CD4-positive, alpha-beta memory T cell (primary cell): Measurements from ENCODE around the gene USP47. TPM values are rescaled to one million over a fixed set of nuclear protein-coding genes. Genes with fewer than 3 reads are reported as not detected.
A peak's percentile ranks its signal among the peaks of the same experiment; 100 is the strongest.

Experiments used
- CTCF ChIA-PET: fragments of 350-600 bp; sonication (Branson Sonifier 250); formaldehyde crosslinking; loops from one replicate; lab custom pipeline; 2021; ENCODE audit warnings: inconsistent platforms; ENCODE audit not compliant: partially characterized antibody; lab: Charles Lee
- POLR2A ChIA-PET: fragments of 350-600 bp; sonication (Branson Sonifier 250); formaldehyde crosslinking; loops from one replicate; lab custom pipeline; 2021; ENCODE audit not compliant: partially characterized antibody; lab: Charles Lee
- DNase-seq, 5 donors: peaks; one replicate each; pipeline versions ENCODE4 v3.0.0 to v3.0.0-alpha.2; 2020 to 2022; ENCODE audit warnings: mixed read lengths in 1 of 5
- H3K27ac ChIP-seq: one replicate; pipeline ENCODE4 v1.7.0; 2013; ENCODE audit warnings: low read depth, low read length
- H3K27me3 ChIP-seq: 2 replicates; pipeline ENCODE4 v1.7.0; 2013; ENCODE audit warnings: mild to moderate bottlenecking, low read length, moderate library complexity; ENCODE audit not compliant: insufficient read depth
- H3K36me3 ChIP-seq: 2 replicates; pipeline ENCODE4 v1.7.0; 2013; ENCODE audit warnings: mild to moderate bottlenecking, low read length, moderate library complexity; ENCODE audit not compliant: insufficient read depth
- H3K4me1 ChIP-seq: 2 replicates; pipeline ENCODE4 v1.7.0; 2013; ENCODE audit warnings: mild to moderate bottlenecking, low read length, moderate library complexity; ENCODE audit not compliant: insufficient read depth
- H3K4me3 ChIP-seq, 2 donors: one replicate each; pipeline ENCODE4 v1.7.0; 2013; ENCODE audit warnings: low read length in 2 of 2, mild to moderate bottlenecking in 1 of 2
- H3K9me3 ChIP-seq, 2 donors: one replicate each; pipeline ENCODE4 v1.7.0; 2013; ENCODE audit warnings: low read length in 2 of 2, control low read depth in 1 of 2; ENCODE audit not compliant: control insufficient read depth in 1 of 2
- H3K27ac Mint-ChIP-seq, 7 donors: one replicate each; pipeline ENCODE4 v1.8.0; 2020 to 2021; ENCODE audit warnings: mixed read lengths in 7 of 7, mild to moderate bottlenecking in 6 of 7, inconsistent platforms in 3 of 7, moderate library complexity in 3 of 7
- H3K27me3 Mint-ChIP-seq, 2 donors: one replicate each; pipeline ENCODE4 v1.8.0; 2020 to 2021; ENCODE audit warnings: mixed read lengths in 2 of 2
- H3K36me3 Mint-ChIP-seq, 2 donors: one replicate each; pipeline ENCODE4 v1.8.0; 2020 to 2021; ENCODE audit warnings: mixed read lengths in 2 of 2, inconsistent platforms in 1 of 2, mild to moderate bottlenecking in 1 of 2
- H3K4me1 Mint-ChIP-seq, 4 donors: one replicate each; pipeline ENCODE4 v1.8.0; 2020 to 2021; ENCODE audit warnings: mixed read lengths in 4 of 4, mild to moderate bottlenecking in 1 of 4
- H3K4me3 Mint-ChIP-seq, 8 donors: one replicate each; pipeline ENCODE4 v1.8.0; 2020 to 2021; ENCODE audit warnings: mixed read lengths in 8 of 8, mild to moderate bottlenecking in 7 of 8, moderate library complexity in 6 of 8, inconsistent platforms in 3 of 8
- H3K9me3 Mint-ChIP-seq, 8 donors: one replicate each; pipeline ENCODE4 v1.8.0; 2020 to 2021; ENCODE audit warnings: mixed read lengths in 8 of 8, mild to moderate bottlenecking in 5 of 8, inconsistent platforms in 3 of 8, moderate library complexity in 1 of 8
- intact Hi-C: fragments of 100-400 bp; cut with micrococcal nuclease; formaldehyde crosslinking; loops from one replicate; pipeline ENCODE4 v1.15.1; 2023
- polyA plus RNA-seq, 2 donors: library from polyadenylated mRNA; unstranded; fragments of 300-500 nt; fragmentation: Illumina TruSeq; gene quantifications; one replicate each; pipeline ENCODE4 v1.2.3, GENCODE V29; 2021
- total RNA-seq, 2 experiments: library from RNA; stranded (reverse); gene quantifications; one replicate each; pipeline ENCODE4 v1.2.3, GENCODE V29; 2021

Gene USP47
- total and polyA plus RNA-seq, 4 experiments from 2014 or later: 43.7 to 65.9 (median 56.9) TPM

DNA sequence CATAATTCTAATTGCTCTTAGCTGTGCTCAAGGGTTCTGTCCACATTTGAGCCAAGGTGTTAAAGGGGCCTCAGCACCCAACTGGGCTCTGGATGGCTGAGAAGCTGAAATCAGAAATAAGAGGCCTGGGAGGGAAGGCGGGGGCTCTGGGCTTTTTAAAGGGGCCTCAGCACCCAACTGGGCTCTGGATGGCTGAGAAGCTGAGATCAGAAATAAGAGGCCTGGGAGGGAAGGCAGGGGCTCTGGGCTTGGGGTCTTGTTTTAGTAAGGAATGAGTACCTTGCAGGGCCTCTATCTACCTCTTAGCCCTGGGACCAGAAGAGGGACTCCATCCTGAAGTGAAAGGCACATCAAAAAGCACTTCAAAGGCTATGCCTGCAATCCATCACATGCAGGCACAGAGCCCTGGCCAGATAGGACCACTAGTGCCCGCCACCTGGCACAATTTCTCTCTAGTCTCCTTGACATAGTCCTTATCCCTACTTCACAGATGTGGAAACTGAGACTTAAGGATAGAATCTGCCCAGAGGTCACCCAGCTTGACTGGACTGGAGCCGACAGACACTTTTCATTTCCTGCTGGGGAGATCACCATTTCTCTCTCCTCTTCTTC lies 131.1 kb downstream of the USP47 start:
- Histone ChIP-seq H3K36me3 (no peaks in the 10 kb centered on the region), H3K9me3 (no peaks in the 10 kb centered on the region), H3K4me3 (no peak overlapping the region), H3K27me3 (no peaks in the 10 kb centered on the region), H3K4me1 (peaks cover 11% of the 10 kb centered on the region), H3K27ac (no peak overlapping the region)
- Mint-ChIP-seq H3K4me3 (no peak overlapping the region), H3K27me3 (peaks cover 0 to 1% of the 10 kb centered on the region in 2 donors), H3K9me3 (no peaks in the 10 kb centered on the region), H3K27ac (no peak overlapping the region), H3K4me1 (peaks cover 4 to 21% (median 14%) of the 10 kb centered on the region in 4 donors), H3K36me3 (no peaks in the 10 kb centered on the region)
- DNase-seq: no peak
- ChIA-PET POLR2A (no interaction called here), CTCF (interaction anchor here (1.0 to 1.4 kb wide), 2 partner anchors 19 to 71 kb away, joined by 3 to 4 read pairs; no protein-coding TSS in a partner anchor)
- intact Hi-C loops: no loop called here

DNA sequence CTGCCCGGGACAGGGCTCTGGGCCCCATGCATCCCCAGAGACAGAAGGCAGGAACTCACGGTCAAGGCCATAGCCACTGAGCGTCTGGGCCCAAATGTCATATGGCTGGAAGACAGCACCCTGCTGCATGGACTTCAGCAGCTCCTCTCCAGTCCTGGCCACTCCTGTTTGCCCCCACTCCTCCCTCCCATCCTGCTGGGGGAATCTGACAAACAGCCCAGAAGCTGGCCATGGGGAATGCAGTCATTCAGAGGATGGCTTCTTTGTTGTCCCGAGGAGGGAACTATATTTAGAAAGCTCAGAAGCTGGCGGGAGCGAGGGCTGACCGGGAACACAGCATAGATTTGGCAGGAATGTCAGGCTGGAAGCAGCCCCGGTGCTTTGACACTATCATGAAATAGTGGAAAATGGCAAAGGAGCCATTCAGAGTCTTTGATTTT lies 131.6 kb downstream of the USP47 start:
- intact Hi-C loops: no loop called here
- DNase-seq: no peak
- Mint-ChIP-seq H3K36me3 (no peaks in the 10 kb centered on the region), H3K27me3 (no peaks in the 10 kb centered on the region), H3K4me3 (no peak overlapping the region), H3K4me1 (peaks cover 4 to 21% (median 14%) of the 10 kb centered on the region in 4 donors), H3K27ac (no peak overlapping the region), H3K9me3 (no peaks in the 10 kb centered on the region)
- no peaks in the 10 kb centered on the region for H3K27me3 ChIP-seq
- H3K9me3 ChIP-seq: no peaks in the 10 kb centered on the region
- H3K36me3 ChIP-seq: no peaks in the 10 kb centered on the region
- POLR2A ChIA-PET: no interaction called here
- peaks cover 11% of the 10 kb centered on the region for H3K4me1 ChIP-seq
- H3K4me3 ChIP-seq: no peak overlapping the region
- CTCF ChIA-PET: interaction anchor here (0.7 to 1.4 kb wide), 2 partner anchors 8 to 71 kb away, joined by 3 to 4 read pairs; no protein-coding TSS in a partner anchor
- H3K27ac ChIP-seq: no peak overlapping the region

- Histone ChIP-seq H3K4me1 (peaks cover 11% of the 10 kb centered on the region), H3K9me3 (no peaks in the 10 kb centered on the region), H3K27me3 (no peaks in the 10 kb centered on the region), H3K4me3 (no peak overlapping the region), H3K36me3 (no peaks in the 10 kb centered on the region), H3K27ac (no peak overlapping the region)
- CTCF ChIA-PET: interaction anchor here (0.7 kb wide), 1 partner anchor 8 kb away, joined by 3 read pairs; no protein-coding TSS in a partner anchor
- Mint-ChIP-seq H3K27me3 (peaks cover 0 to 1% of the 10 kb centered on the region in 2 donors), H3K27ac (no peak overlapping the region), H3K4me3 (no peak overlapping the region), H3K4me1 (peaks cover 4 to 21% (median 14%) of the 10 kb centered on the region in 4 donors), H3K9me3 (no peaks in the 10 kb centered on the region), H3K36me3 (no peaks in the 10 kb centered on the region)
- no peak for DNase-seq
- POLR2A ChIA-PET: no interaction called here
- intact Hi-C loops: no loop called here
Measured at GRCh38 chr11:11973866-11974265, 132.1 kb downstream of the USP47 start.

DNA sequence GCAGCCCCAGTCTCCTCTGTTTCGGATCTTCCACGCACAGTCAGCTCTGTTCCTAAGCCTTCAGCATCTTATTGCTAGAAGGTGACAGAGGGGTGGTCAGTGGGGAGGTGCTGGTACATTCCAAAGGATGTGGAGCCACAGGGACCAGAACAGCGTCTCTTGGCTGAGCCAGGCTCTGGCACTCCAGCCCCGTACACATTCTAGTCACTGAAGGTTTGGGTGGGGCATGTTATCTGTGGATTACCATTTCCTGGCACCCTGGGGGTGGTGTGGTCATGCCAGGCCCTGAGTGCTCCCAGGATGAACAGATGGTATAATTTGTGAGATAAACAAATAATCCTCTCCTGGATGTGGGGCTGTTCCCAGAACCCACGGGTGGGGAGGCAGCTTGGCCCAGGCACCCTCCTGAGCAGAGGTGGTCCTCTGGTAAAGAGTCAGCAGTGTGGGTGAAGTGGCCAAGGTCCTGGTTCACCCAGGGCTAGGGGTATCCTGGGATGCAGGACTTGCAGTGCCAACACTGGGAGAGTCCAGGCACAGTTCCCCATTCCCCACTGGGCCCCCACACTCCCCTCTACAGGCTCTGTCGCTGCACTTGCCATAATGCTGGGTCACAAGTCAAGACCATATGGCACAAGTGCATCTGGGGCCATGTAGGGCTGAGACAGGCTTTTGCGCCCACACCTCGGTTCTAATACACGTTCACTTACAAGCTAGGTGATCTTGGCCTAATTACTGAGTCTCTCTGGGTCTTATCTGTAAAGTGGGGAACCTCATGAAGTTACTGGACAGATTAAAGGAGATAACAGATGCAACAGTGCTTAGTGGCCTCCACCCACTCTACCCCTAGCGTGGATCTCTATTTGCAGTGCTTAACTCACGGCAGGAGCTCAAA lies 133.7 kb downstream of the USP47 start:
- Histone ChIP-seq H3K4me1 (peaks cover 11% of the 10 kb centered on the region), H3K9me3 (no peaks in the 10 kb centered on the region), H3K27me3 (no peaks in the 10 kb centered on the region), H3K4me3 (no peak overlapping the region), H3K36me3 (no peaks in the 10 kb centered on the region), H3K27ac (no peak overlapping the region)
- Mint-ChIP-seq H3K27ac (peak overlapping the region in 1 of 7 donors; percentile 67), H3K4me3 (peak overlapping the region in 3 of 8 donors; percentile 17 to 37 (median 22)), H3K36me3 (no peaks in the 10 kb centered on the region), H3K4me1 (peaks cover 4 to 21% (median 14%) of the 10 kb centered on the region in 4 donors), H3K27me3 (peaks cover 0 to 1% of the 10 kb centered on the region in 2 donors), H3K9me3 (no peaks in the 10 kb centered on the region)
- intact Hi-C loops: no loop called here
- ChIA-PET CTCF (interaction anchor here (1.5 to 5.4 kb wide), 2 partner anchors 9 to 12 kb away, joined by 3 to 27 read pairs; no protein-coding TSS in a partner anchor), POLR2A (no interaction called here)
- DNase-seq: no peak

GRCh38 chr11:11976481-11977127 lies 134.8 kb downstream of the USP47 start:
- Mint-ChIP-seq H3K36me3 (no peaks in the 10 kb centered on the region), H3K4me1 (peaks cover 4 to 21% (median 14%) of the 10 kb centered on the region in 4 donors), H3K4me3 (no peak overlapping the region), H3K27ac (peak overlapping the region in 1 of 7 donors; percentile 60), H3K9me3 (no peaks in the 10 kb centered on the region), H3K27me3 (peaks cover 1 to 2% of the 10 kb centered on the region in 2 donors)
- intact Hi-C loops: no loop called here
- CTCF ChIA-PET: interaction anchor here (0.9 to 5.4 kb wide), 3 partner anchors 10 to 68 kb away, joined by 3 to 27 read pairs (median 3); no protein-coding TSS in a partner anchor
- H3K4me3 ChIP-seq: no peak overlapping the region
- no peak overlapping the region for H3K27ac ChIP-seq
- peaks cover 11% of the 10 kb centered on the region for H3K4me1 ChIP-seq
- no peak for DNase-seq
- no peaks in the 10 kb centered on the region for H3K36me3 ChIP-seq
- H3K27me3 ChIP-seq: no peaks in the 10 kb centered on the region
- POLR2A ChIA-PET: interaction anchor here (0.6 kb wide), 1 partner anchor 91 kb away, joined by 3 read pairs; no protein-coding TSS in a partner anchor
- no peaks in the 10 kb centered on the region for H3K9me3 ChIP-seq

DNA sequence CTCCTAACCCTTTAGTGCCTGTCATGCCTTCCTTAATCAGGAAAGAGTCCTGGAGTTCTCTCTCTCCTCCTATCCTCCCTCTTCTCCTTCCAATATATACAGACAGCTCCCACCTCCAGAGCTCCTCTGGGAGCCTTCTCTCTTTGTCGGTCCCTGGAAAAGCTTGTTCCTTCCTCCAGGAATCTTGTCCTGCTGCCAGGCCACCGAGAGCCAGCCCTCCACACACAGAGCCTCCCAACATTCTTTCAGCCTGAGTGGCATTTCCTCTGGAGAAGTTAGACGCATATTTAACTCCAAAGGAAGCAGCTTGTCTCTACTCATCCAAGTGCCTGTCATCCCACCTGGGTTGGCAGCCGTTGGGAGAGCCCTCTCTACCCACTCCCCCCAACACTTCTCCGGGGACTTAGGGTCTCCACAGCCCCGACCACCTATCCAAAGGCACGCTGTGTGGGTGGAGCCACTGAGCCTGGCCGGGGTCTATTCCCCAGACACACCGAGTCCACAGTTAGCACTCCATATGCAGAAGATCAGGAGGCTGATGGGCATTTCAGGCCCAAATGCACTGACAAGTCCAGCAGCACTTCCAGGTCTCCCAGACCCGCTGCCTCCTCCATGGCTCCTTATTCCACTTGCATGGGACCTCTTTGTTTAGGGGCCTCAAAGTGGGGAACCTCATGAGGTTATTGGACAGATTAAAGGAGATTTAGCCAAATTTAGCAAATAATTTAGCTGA lies 135.6 kb downstream of the USP47 start:
- H3K27ac ChIP-seq: no peak overlapping the region
- H3K4me1 ChIP-seq: peaks cover 11% of the 10 kb centered on the region
- Mint-ChIP-seq H3K27ac (no peak overlapping the region), H3K27me3 (peaks cover 1 to 2% of the 10 kb centered on the region in 2 donors), H3K4me3 (no peak overlapping the region), H3K9me3 (no peaks in the 10 kb centered on the region), H3K36me3 (no peaks in the 10 kb centered on the region), H3K4me1 (peaks cover 4 to 21% (median 14%) of the 10 kb centered on the region in 4 donors)
- no peaks in the 10 kb centered on the region for H3K27me3 ChIP-seq
- CTCF ChIA-PET: interaction anchor here (0.7 to 5.4 kb wide), 4 partner anchors 11 to 67 kb away, joined by 3 to 27 read pairs (median 3); no protein-coding TSS in a partner anchor
- no peaks in the 10 kb centered on the region for H3K36me3 ChIP-seq
- H3K9me3 ChIP-seq: no peaks in the 10 kb centered on the region
- DNase-seq: no peak
- POLR2A ChIA-PET: interaction anchor here (0.6 kb wide), 1 partner anchor 90 kb away, joined by 3 read pairs; no protein-coding TSS in a partner anchor
- intact Hi-C loops: no loop called here
- no peak overlapping the region for H3K4me3 ChIP-seq
